HUES6 (cell line): ENCODE results near the gene SRD5A1.

Source experiments
- H3K27ac ChIP-seq: 2 replicates; pipeline ENCODE4 v1.7.0; 2013; ENCODE audit warnings: low read depth, mild to moderate bottlenecking, low read length, inconsistent platforms
- H3K27me3 ChIP-seq: 2 replicates; pipeline ENCODE4 v1.6.1; 2013; ENCODE audit warnings: low read length; ENCODE audit not compliant: control insufficient read depth, insufficient read depth
- H3K36me3 ChIP-seq: 2 replicates; pipeline ENCODE4 v1.6.1; 2013; ENCODE audit warnings: low read length; ENCODE audit not compliant: control insufficient read depth, insufficient read depth
- H3K4me1 ChIP-seq: 2 replicates; pipeline ENCODE4 v1.6.1; 2013; ENCODE audit warnings: low read length; ENCODE audit not compliant: control insufficient read depth, insufficient read depth
- H3K4me3 ChIP-seq: 2 replicates; pipeline ENCODE4 v1.5.1; 2013; ENCODE audit warnings: low read depth, low read length
- H3K9ac ChIP-seq: one replicate; pipeline ENCODE4 v1.6.1; 2013; ENCODE audit warnings: mild to moderate bottlenecking, low read length
- H3K9me3 ChIP-seq: 2 replicates; pipeline ENCODE4 v1.6.1; 2013; ENCODE audit warnings: low read depth, low read length; ENCODE audit not compliant: control insufficient read depth, insufficient read depth

SRD5A1 gene

DNA sequence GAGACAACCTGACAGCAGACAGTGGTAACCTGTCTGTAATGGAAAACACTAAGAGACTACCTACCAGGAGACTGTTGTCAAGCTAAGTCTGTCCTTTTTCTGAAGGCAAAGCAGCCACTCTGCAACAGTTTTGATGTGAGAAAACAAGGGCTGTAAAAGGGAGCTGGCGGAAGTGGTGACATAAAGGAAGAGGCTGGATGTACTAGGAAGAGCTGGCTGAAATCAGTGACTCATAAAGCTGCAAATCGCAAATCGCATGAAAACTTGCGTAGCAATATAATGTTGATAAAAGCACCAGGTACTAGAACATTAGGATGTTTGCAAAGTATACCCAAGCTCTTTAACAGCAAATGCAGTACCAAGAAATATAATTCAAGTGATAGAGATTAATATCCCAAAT is 1.8 kb upstream of the SRD5A1 start:
- no peaks in the 10 kb centered on the region for H3K27me3 ChIP-seq
- peak overlapping the region; percentile 93 for H3K4me3 ChIP-seq
- H3K9me3 ChIP-seq: no peaks in the 10 kb centered on the region
- H3K4me1 ChIP-seq: peaks cover 6% of the 10 kb centered on the region; the same call in 1 of the 2 replicates
- H3K36me3 ChIP-seq: peaks cover 54% of the 10 kb centered on the region
- no peak overlapping the region for H3K27ac ChIP-seq
- no peak overlapping the region for H3K9ac ChIP-seq

DNA sequence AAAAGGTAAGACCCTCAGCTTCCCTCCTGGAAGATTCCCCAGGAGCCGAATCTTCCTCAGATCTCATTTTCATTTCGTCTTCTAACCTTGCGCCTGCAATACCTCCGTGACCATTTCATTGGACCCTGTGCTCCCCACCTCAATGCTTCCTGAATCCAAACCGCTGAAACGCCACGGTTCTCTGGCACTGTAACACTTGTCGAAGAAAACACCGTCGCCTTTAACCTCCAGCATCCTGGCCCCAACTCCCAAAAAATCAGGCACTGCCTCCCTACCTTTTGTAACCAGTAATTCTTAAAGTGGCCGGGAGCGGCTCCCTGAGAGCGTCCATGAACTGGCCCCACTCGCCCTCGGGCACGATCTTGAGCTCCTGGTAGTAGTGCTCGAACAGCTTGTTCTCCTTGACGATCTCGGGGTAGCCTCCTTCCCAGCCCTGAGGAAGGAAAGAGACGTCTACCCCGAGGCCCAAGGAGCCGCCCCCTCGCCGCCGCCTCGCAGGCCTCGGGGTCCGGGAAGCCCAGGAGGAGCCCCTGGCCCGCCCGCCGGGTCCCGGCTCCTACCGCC is 834 bp upstream of the SRD5A1 start:
- H3K36me3 ChIP-seq: peaks cover 45% of the 10 kb centered on the region
- H3K27me3 ChIP-seq: no peaks in the 10 kb centered on the region
- peak overlapping the region; percentile 93 for H3K4me3 ChIP-seq
- peaks cover 6% of the 10 kb centered on the region; the same call in 1 of the 2 replicates for H3K4me1 ChIP-seq
- H3K9ac ChIP-seq: peak overlapping the region; percentile 100
- peak overlapping the region; percentile 99 for H3K27ac ChIP-seq
- no peaks in the 10 kb centered on the region for H3K9me3 ChIP-seq

DNA sequence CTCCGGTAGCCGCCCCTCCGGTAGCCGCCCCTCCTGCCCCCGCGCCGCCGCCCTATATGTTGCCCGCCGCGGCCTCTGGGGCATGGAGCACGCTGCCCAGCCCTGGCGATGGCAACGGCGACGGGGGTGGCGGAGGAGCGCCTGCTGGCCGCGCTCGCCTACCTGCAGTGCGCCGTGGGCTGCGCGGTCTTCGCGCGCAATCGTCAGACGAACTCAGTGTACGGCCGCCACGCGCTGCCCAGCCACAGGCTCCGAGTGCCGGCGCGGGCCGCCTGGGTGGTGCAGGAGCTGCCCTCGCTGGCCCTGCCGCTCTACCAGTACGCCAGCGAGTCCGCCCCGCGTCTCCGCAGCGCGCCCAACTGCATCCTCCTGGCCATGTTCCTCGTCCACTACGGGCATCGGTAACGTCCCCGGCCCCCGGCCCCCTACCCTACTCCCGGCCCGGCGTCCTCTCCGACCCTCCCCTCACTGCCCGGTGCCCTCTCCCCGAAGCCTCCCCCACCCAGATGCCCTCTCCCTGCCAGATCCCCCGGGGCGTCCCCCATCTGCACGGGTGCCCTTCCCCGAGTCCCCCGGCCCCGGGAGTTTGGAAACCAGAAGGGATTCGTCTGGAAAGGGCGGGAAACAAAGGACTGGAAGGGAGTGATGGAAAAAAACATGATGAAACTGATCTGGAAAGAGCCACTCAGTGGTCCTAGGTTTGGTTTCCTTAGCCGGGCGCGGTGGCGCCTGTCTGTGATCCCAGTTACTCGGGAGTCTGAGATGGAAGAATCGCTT is 417 bp downstream of the SRD5A1 start:
- Histone ChIP-seq H3K9ac (peak overlapping the region; percentile 82), H3K4me1 (peaks cover 6% of the 10 kb centered on the region; the same call in 1 of the 2 replicates), H3K36me3 (peaks cover 33% of the 10 kb centered on the region), H3K4me3 (peak overlapping the region; percentile 93), H3K27ac (no peak overlapping the region), H3K9me3 (no peaks in the 10 kb centered on the region), H3K27me3 (no peaks in the 10 kb centered on the region)

DNA sequence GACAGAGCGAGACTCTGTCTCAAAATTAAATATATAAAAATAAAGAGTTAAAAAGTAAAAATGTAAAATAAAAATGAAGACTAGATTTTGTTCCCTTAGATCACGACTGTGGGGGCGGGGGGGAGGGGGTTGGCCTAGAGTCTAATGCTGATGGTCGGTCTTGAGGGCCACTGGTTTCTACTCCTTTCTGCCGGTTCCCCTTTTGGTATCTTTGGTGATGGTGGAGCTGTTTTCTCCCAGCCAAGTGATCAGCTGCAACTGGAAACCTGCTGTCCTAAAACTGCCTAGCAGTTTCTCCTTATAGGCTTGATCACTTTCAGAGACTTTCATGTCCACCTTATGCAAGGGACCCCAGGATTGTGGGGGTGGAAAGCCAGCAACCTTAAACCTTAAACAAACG is 1.1 kb downstream of the SRD5A1 start:
- Histone ChIP-seq H3K4me3 (peak overlapping the region; percentile 93), H3K36me3 (peaks cover 26% of the 10 kb centered on the region), H3K4me1 (peaks cover 6% of the 10 kb centered on the region; the same call in 1 of the 2 replicates), H3K9ac (no peak overlapping the region), H3K27ac (no peak overlapping the region), H3K27me3 (no peaks in the 10 kb centered on the region), H3K9me3 (no peaks in the 10 kb centered on the region)

DNA sequence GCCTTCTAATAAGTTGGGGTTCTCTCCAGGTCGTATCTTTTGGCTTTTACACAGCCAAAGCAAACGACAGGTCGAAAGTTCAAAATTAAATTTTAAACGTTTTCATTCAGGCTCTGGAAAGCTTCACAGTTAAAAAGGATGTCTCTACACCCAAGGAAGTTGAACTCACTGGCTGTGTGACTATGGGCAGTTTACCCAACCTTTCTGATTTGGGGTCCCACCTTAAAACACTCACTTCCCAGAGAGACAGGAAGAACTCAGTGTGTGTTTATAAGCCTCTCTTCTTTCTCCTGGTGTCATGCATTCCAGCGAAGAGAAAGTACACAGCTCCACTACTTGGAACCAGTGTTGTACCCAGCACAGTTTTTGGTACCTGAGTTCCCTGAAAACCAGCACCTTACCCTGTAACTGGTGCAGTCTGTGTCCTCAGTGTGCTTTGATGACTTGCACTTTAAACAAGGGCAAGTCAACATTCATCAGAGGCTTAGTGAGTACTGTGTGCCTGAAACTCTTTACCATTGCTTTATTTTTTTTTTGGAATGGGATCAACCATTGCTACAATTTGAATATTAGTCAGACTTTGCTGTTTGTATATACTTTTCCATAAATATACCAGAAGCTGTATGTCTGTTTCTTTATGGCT is 1.7 kb downstream of the SRD5A1 start:
- Histone ChIP-seq H3K36me3 (peaks cover 20% of the 10 kb centered on the region), H3K4me3 (peak overlapping the region; percentile 93), H3K9ac (no peak overlapping the region), H3K27ac (no peak overlapping the region), H3K27me3 (no peaks in the 10 kb centered on the region), H3K4me1 (peaks cover 6% of the 10 kb centered on the region; the same call in 1 of the 2 replicates), H3K9me3 (no peaks in the 10 kb centered on the region)

DNA sequence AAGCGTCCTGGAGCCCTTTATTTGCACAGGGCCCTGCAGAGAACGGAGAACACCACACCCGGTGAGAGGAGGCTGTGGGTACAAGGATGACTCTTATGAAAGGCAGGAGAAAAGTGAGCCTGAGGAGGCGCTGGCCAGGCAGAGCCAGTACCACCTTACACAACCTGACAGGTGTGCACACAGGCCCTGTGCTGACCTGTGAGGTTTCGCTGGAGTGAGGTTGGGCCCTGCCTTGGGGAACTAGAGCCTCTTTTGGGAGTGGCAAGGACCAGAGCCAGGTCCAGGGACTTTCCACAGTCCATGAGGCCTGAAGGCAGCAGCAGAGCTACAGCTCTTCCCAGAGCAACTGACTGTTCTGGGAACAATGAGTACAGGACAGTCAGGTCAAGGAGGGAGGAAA is 3.1 kb downstream of the SRD5A1 start:
- Histone ChIP-seq H3K27ac (no peak overlapping the region), H3K4me1 (peaks cover 6% of the 10 kb centered on the region; the same call in 1 of the 2 replicates), H3K9me3 (no peaks in the 10 kb centered on the region), H3K36me3 (peaks cover 7% of the 10 kb centered on the region), H3K9ac (no peak overlapping the region), H3K4me3 (no peak overlapping the region), H3K27me3 (no peaks in the 10 kb centered on the region)

DNA sequence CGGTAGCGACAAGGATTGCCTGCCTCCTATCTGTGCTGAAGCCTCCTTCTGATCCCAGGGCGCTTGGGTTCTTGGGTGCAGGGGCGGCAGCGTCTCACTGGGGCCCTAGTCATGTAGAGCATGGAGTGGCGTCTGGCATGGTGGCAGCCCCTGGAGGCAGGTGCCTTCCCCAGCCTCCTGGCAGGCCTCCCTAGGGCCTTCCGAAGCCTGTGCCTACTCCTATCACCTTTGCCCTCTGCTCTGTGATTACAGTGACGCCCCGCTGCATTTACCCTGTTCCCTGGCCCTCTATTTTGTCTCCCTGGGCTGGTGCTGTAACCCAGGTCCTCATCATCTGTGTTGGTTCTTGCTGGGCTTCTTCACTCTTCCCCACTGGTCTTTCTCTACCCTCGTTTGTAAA is 3.8 kb downstream of the SRD5A1 start:
- Histone ChIP-seq H3K27ac (no peak overlapping the region), H3K9ac (no peak overlapping the region), H3K9me3 (no peaks in the 10 kb centered on the region), H3K27me3 (no peaks in the 10 kb centered on the region), H3K4me3 (no peak overlapping the region), H3K36me3 (peaks cover 3% of the 10 kb centered on the region; the same call in 1 of the 2 replicates), H3K4me1 (peaks cover 6% of the 10 kb centered on the region; the same call in 1 of the 2 replicates)

DNA sequence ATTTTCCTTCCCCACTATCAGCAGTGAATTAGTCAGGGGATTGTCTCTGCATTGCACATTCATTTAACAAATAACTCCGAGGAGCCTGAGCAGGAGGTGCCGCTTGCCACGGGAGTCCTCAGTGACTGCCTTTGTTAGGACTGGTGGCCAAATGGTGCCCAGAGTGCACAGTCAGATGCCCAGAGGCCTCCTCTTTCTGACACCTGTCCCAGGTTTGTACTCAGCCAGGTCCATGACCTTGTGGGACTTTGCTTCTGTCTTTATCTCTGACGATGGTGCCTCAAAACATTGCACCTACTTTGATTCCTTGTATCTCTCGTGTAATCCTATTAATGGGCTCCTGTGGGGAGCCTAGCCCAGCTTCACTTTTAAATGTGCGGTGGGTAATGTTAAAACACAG is 4.3 kb downstream of the SRD5A1 start:
- Histone ChIP-seq H3K4me1 (peaks cover 6% of the 10 kb centered on the region; the same call in 1 of the 2 replicates), H3K27ac (no peak overlapping the region), H3K4me3 (no peak overlapping the region), H3K9ac (no peak overlapping the region), H3K27me3 (no peaks in the 10 kb centered on the region), H3K36me3 (peaks cover 3% of the 10 kb centered on the region; the same call in 1 of the 2 replicates), H3K9me3 (no peaks in the 10 kb centered on the region)

DNA sequence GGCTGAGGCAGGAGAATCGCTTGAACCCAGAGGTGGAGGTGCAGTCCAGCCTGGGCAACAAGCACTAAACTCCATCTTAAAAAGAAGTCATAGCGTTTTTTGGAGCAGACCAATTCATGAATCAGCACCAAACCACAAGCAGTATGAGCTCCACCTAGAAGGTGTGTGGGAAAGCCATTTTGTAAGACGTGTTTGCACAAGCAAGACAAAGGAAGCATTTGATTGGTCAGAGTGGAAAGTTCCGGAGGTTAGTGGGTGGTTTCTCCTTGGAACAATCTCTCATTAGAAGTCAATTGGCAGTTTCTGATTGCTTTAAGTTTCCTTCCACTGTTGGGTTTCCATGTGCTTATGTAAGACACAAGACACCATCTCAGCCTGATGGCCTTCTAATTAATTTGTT is 5.0 kb downstream of the SRD5A1 start:
- Histone ChIP-seq H3K9me3 (no peaks in the 10 kb centered on the region), H3K27ac (no peak overlapping the region), H3K9ac (no peak overlapping the region), H3K4me1 (peaks cover 6% of the 10 kb centered on the region; the same call in 1 of the 2 replicates), H3K36me3 (peaks cover 3% of the 10 kb centered on the region), H3K27me3 (no peaks in the 10 kb centered on the region), H3K4me3 (no peak overlapping the region)

DNA sequence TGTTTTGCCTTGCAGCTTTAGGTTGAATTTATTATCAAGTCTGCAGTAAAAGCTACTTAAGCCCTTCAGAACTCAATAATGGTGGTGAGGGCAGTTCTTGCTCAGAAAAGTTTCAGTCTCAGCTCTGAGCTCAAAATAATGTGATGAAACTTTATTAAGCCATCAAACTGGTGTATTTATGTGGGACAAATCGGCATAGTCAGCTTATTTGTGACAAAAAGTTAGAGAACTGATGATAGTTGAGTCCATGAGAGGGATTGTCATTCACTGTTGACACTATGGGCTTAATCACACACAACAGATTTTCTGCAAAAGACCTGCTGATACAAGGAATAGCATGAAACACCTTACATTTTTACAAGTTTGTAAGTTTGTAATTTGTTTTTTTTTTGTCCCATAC is 9.4 kb downstream of the SRD5A1 start:
- Histone ChIP-seq H3K27me3 (no peaks in the 10 kb centered on the region), H3K27ac (no peak overlapping the region), H3K36me3 (peaks cover 14% of the 10 kb centered on the region; the same call in 1 of the 2 replicates), H3K4me3 (no peak overlapping the region), H3K9me3 (no peaks in the 10 kb centered on the region), H3K4me1 (no peaks in the 10 kb centered on the region), H3K9ac (no peak overlapping the region)

DNA sequence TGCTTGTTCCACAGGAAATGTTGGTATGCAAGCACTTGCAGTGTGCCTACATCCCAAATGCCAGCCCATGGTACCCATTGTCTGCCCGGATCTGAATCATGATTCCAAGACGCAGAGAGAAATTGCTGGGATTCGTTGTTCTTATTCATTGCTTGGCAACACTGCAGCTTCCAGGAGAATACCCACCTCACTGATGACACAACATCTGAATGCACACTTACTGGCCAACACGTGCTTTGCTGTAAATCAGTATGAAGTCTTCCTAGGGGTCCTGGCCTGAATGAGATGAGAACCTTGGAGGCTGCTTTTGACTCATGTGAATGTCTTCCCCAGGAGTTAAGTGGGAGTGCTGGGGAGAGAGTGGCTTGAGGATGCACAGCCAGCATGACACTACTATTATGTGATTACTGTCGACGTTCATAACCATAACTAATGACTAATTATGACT is 11.6 kb downstream of the SRD5A1 start:
- Histone ChIP-seq H3K9ac (no peak overlapping the region), H3K27me3 (no peaks in the 10 kb centered on the region), H3K9me3 (no peaks in the 10 kb centered on the region), H3K4me3 (no peak overlapping the region), H3K4me1 (peaks cover 13% of the 10 kb centered on the region), H3K27ac (no peak overlapping the region), H3K36me3 (peaks cover 14% of the 10 kb centered on the region; the same call in 1 of the 2 replicates)
